Aorta (tissue), 5 donors: Measurements from ENCODE around the gene TMEM164. TPM values are rescaled to one million over a fixed set of nuclear protein-coding genes. Genes with fewer than 3 reads are reported as not detected.

Experiments used
- ATAC-seq: fragments of 200-7000 bp; cut with Tn5 transposase; one replicate; pipeline ENCODE4 v1.9.1; 2022; ENCODE audit warnings: moderate library complexity; ENCODE audit not compliant: low FRiP score
- DNase-seq, 2 donors: peaks; one replicate each; pipeline ENCODE4 v3.0.0-alpha.2; 2020
- H3K27ac ChIP-seq, 2 donors: one replicate each; pipeline ENCODE4 v1.5.1; 2013; ENCODE audit warnings: low read length in 2 of 2, mild to moderate bottlenecking in 2 of 2, moderate library complexity in 2 of 2, control low read depth in 1 of 2, inconsistent platforms in 1 of 2, low read depth in 1 of 2
- H3K27me3 ChIP-seq, 2 donors: one replicate each; pipeline ENCODE4 v1.6.1; 2013; ENCODE audit warnings: control low read depth in 1 of 2, low read length in 1 of 2, mild to moderate bottlenecking in 1 of 2, moderate library complexity in 1 of 2; ENCODE audit not compliant: insufficient read depth in 2 of 2, control insufficient read depth in 1 of 2
- H3K36me3 ChIP-seq, 2 donors: one replicate each; pipeline ENCODE4 v1.6.1; 2013; ENCODE audit warnings: control low read depth in 1 of 2, low read length in 1 of 2, mild to moderate bottlenecking in 1 of 2; ENCODE audit not compliant: insufficient read depth in 2 of 2, control insufficient read depth in 1 of 2
- H3K4me1 ChIP-seq, 2 donors: one replicate each; pipeline ENCODE4 v1.6.1; 2013; ENCODE audit warnings: low read length in 2 of 2, control low read depth in 1 of 2, mild to moderate bottlenecking in 1 of 2, moderate library complexity in 1 of 2; ENCODE audit not compliant: insufficient read depth in 2 of 2, control insufficient read depth in 1 of 2
- H3K4me3 ChIP-seq, 2 donors: one replicate each; pipeline ENCODE4 v1.5.1; 2013; ENCODE audit warnings: low read length in 2 of 2, control low read depth in 1 of 2, mild to moderate bottlenecking in 1 of 2
- H3K9me3 ChIP-seq: one replicate; pipeline ENCODE4 v1.6.1; 2013; ENCODE audit warnings: mild to moderate bottlenecking, low read length; ENCODE audit not compliant: control insufficient read depth
- WGBS, 2 donors: extraction: QIAGEN DNeasy Blood & Tissue Kit; methylation state at CpG; one replicate each; pipeline ENCODE4 v1.1.7; 2013; 5-methylcytosine and 5-hydroxymethylcytosine counted together
- intact Hi-C, 2 donors: fragments of 100-400 bp; cut with DNase I; formaldehyde crosslinking; loops; one replicate each; pipeline versions ENCODE4 v1.14.2 to v1.15.0; 2022
- microRNA-seq, 2 donors: library from miRNA; unstranded; fragments of <30 nt; microRNA quantifications; one replicate each; pipeline ENCODE4 v1.2.0, GENCODE V29; 2020
- polyA plus RNA-seq, 2 donors: library from polyadenylated mRNA; stranded (reverse); fragments of 200-250 nt; gene quantifications; one replicate each; pipeline ENCODE4 v1.2.3, GENCODE V29; 2013
- total RNA-seq, 2 donors: library from RNA; stranded (reverse); fragmentation: NEBNext Ultra II Directional; extraction: Animal tissue kit (Norgen Biotek cat#: 25700); gene quantifications; one replicate each; pipeline ENCODE4 v1.2.1, GENCODE V29; 2021
- donor health status: healthy with polysubstance abuse.
- donor health status: Bipolar disorder and iron deficiency.
- donor health status: DM: no; HTN: no; CAD: no.
- donor health status: DM: no; HTN: no; CAD: no.
- donor health status: DM: yes; HTN: yes; CAD: no.

TMEM164 gene
- total and polyA plus RNA-seq, 4 donors = 7.8 to 18.3 (median 11.2) TPM

- Histone ChIP-seq H3K4me3 (no peak overlapping the region), H3K4me1 (no peaks in the 10 kb centered on the region), H3K9me3 (no peaks in the 10 kb centered on the region), H3K27me3 (no peaks in the 10 kb centered on the region), H3K27ac (no peak overlapping the region), H3K36me3 (no peaks in the 10 kb centered on the region)
- no peak for ATAC-seq
- intact Hi-C loops = no loop called here
- 81 to 93% methylated on average over 2 of the region's 2 CpGs for WGBS, 2 donors
- no peak for DNase-seq
These were observed 224.0 kb downstream of the TMEM164 start for GRCh38 chrX:110226931-110227330.

Small RNA genes within 50 kb of the gene (microRNA-seq; reads per million reads assigned to microRNA genes)
- gene MIR3978 (0 reads per million in 2 donors), gene MIR652 (623 to 1,452 reads per million in 2 donors)
